Measurements from ENCODE around the gene MAPK11.

Gene MAPK11

DNA sequence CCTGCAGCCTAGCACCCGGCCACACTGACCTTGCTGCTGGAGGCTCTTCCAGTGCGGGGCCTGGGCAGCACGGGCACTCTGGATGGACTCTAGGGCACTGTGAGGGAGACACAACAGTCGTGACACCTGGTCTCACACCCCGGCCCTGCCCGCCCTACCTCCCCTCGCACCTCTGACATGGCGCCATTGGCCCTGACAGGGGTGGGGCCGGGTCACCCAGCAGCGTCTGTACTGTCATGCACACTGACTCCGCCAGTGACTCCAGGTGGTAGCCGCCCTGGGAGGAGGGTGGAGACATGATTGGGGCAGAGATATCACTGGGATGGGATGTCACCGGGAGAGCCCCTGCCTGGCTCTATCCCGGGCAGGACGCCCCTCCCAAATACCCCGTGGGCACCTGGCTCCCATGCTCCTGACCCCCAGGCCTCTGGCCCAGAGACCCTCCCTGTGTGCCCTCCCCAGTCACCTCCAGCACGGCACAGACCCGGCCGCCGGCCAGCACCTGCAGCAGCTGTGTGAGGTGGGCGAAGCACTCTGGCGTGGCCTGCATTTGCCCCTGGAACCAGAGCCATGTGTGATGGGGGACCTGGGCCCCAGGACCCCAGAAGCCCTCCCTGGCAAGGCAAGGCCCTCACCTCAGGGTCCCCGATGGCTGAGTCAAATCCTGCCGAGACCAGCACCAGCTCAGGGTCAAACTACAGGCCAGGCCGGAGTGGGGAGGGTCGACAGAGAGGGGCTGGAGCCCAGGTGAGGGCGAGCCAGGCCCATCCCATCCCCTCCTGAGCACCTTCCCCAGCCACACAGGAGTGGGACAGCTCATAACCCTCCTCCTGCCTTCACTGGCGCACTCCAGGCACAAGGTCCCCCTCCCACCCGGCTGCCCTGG lies 21.7 kb downstream of the MAPK11 start:
- no peak for DNase-seq (ENCODE audit: low spot score)

- DNase-seq (ENCODE audit: low spot score) = no peak
Measured at GRCh38 chr22:50247748-50248147, 22.4 kb downstream of the MAPK11 start.

GRCh38 chr22:50246242-50247175 lies 23.7 kb downstream of the MAPK11 start:
- no peak for DNase-seq (ENCODE audit: low spot score)

GRCh38 chr22:50245214-50246072 lies 24.7 kb downstream of the MAPK11 start:
- no peak for DNase-seq (ENCODE audit: low spot score)

- peak; percentile 96 for DNase-seq (ENCODE audit: low spot score)
Measured at GRCh38 chr22:50244420-50245213, 25.6 kb downstream of the MAPK11 start, which contains the start of gene TUBGCP6. Gene TUBGCP6, minus strand, starts transcription at chr22:50245023. Its CDS starts 564 bp downstream, at chr22:50244459.

GRCh38 chr22:50243685-50244419 lies 26.3 kb downstream of the MAPK11 start:
- no peak for DNase-seq (ENCODE audit: low spot score)

DNA sequence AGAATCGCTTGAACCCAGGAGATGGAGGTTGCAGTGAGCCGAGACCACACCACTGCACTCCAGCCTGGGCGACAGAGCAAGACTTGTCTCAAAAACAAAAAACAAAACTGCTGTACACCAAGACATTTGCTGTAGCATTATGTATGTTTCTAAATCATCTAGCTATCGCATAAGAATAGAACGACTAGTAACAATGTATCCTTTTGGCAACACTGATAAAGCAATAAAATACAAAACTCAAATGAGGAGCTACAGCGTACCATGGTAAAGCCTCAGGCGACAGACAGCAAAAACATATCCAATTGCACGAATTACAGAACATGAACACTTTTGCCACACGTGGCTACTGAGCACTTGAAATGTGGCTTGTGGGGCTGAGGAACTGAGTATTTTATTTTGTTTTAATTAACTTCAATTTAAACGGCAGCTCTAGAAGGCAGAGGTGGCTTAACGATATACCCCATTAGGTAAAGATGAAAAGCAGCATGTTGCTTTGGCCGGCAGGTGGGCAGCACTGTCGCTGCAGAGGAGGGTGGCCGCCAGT lies 27.7 kb downstream of the MAPK11 start:
- DNase-seq (ENCODE audit: low spot score) = no peak

DNA sequence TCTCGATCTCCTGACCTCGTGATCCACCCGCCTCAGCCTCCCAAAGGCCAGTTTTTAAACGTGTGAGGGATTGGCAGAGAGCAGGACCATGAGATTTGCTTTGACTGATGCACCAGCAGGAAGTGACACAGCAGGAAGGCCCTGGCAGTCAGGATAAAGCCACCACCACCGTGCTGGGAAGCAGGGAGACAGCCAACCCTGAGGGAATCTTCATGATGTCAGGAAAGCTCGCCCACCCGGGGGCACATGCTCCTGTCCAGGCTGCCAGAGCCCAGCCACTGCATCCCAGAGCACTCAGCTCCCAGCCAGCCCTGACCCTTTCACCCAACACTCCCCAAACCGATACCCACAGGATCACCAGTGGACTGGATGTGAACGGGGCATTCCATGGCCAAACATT lies 31.4 kb downstream of the MAPK11 start:
- no peak for DNase-seq (ENCODE audit: low spot score)

DNA sequence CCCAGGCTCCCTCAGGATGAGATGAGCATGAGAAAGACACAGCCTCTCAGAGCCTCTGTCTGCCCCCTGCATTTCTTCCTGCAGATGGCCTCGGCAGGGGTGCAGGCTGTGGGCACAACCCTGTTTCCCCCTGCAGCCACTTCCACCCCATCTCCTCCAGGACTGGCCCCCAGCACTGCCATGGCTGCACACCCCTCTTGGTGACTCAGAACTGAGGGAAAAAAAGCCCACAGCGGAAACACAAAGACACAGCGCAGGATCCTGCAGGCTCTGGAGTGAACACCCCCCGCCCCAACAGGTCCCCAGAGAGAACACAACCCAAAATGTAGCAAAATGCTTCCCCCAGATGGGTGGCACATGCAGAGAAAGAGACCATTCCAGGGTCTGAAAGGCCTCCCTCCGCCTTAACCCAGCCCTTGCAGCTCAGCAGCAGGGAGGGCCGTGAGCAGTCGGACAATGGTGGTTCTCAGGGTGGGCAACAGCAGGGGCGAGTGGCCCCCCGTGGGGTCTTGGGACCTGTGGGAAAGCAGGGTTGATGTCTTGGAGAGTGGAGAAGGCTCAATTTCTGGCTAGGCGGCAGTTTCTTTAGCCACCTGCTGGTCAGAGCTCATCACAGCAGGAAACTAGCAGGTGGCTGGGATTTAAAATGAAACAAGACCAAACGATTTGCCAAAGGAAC lies 33.3 kb downstream of the MAPK11 start:
- DNase-seq (ENCODE audit: low spot score) = no peak

- no peak for DNase-seq (ENCODE audit: low spot score)
Measured at GRCh38 chr22:50233223-50233622, 37.0 kb downstream of the MAPK11 start.

DNA sequence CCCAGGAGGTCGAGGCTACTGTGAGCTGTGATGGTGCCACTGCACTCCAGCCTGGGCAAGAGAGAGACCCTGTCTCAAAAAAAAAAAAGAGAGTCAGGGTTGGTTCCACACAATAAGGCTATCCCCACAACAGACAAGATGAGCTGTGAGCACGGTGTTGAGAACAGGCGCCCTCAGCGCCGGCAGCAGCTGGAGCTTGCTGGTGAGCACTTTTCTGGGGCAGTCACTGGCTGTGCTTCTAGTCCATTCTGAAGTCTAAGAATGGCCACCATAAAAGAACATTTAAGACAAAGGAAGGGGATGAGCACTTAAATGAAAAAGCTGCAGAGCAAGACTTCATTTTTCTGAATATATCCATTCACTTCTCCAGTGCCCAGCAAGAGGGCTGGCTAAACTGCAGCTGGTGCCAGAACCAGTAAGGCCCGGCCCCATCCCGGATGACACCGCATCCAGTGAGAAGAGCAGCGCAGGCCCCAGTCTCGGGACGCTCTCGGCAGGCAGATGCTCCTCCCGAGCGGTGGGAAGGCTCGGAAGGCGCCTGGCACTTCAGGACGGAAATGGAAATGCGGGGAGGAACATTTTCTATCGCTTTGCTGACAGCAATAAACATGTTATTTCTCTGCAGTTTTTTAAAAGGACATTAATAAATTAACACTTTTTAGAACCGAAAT lies 37.6 kb downstream of the MAPK11 start:
- DNase-seq (ENCODE audit: low spot score) = no peak

DNA sequence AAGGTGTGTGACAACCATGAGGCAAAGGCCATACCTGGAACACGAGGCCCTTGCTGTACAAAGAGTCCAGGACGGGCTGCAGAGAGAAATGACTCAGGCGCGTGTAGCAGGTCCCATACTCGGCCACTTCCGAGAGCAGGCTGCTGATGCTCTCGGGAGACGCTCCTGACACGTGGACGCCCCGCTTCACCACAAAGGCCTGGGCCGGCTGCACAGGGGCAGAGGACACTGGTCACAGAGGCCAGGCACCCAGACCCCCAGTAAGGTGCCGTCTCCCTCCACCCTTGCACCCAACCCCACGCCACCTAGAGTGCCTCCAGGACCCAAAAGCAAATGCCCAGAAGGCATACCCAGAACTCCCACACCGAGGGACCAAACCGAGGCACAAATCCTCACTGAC lies 40.8 kb downstream of the MAPK11 start:
- no peak for DNase-seq (ENCODE audit: low spot score)

DNA sequence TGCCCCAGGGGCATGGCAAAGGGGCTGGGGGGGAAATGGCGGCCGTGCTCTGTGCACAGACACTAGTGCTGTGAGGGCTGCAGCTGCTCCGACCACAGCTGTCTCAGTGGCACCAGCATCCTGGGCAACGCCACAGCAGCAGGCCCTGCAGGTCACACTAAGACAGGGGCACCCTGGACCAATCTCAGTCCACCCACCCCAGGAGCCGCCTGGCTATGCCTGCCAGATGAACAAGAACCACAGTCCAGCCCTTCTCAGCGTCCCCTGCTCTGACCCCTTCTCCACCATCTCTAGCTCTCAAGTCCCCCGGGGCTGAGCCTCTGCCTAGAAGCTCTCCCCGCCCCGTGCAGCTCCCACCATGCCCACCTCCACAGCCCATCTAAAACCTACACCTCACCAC lies 41.8 kb downstream of the MAPK11 start:
- DNase-seq (ENCODE audit: low spot score) = no peak

DNA sequence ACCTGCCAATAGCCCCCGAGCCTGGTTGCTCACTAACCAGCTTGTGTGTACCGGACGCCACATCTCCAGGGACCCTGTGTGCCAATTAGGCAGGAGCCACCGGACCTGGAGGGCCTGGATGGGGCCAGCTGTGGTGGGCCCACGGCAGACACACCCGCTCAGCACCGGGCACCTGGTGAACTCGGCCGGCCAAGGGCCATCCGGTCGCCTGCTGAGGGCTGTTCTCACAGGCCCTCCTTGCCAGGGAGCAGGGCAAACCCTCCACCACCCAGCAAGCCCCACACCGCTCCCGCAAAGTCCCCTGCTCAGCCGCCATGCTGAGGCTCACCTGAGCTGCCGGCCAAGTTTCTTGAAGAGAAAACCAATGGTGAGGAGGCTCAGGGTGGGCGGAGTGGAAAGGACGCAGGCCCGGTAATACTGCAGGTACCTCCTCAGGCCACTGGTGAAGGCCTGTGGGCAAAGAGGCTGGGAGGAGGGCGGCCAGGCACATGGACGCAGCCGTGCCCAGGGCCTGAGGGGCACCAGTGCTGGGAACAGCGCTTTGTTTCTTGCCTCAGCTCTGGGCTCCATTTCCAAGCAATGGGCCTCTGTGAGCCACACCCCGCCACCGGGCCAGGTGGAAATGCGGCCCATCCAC lies 42.5 kb downstream of the MAPK11 start:
- no peak for DNase-seq (ENCODE audit: low spot score)

GRCh38 chr22:50226875-50227165 lies 43.4 kb downstream of the MAPK11 start:
- DNase-seq (ENCODE audit: low spot score) = no peak

DNA sequence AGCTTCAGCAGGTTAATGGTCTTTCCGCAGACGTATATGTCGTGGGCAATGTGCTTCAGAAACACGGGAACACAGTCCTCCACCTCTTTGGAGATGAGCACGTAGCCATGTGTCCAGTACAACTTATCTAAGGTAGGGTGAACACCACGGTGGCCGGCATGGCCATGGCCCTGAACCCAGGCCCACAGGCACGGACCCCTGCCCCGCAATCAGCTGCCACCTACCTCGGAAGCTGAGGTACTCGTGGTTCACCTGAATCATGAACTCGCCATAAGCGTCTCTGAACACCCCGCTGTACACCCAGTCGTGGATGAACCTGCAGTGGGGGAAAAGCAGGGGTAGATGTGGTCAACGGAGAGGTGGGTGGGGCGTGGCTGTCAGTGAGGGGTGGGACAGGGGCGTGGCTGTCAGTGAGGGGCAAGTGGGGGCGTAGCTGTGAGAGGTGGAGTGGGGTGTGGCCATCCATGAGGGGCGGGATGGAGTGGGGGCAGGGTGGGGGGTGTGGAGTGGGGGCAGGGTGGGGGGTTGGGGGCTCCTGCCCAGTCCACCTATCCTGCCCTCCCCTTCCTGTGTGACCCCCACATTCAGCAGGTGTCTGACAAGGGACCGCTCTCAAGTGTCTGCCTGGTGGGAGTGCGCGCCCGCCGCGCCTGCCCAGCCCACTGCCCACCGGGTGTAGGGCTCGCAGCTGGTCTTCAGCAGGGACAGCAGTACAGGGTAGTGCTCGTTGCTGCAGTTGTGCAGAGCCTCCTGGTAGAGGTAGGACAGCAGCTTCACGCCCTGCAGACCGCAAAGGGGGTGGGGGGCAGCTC lies 43.9 kb downstream of the MAPK11 start:
- DNase-seq (ENCODE audit: low spot score) = no peak

DNA sequence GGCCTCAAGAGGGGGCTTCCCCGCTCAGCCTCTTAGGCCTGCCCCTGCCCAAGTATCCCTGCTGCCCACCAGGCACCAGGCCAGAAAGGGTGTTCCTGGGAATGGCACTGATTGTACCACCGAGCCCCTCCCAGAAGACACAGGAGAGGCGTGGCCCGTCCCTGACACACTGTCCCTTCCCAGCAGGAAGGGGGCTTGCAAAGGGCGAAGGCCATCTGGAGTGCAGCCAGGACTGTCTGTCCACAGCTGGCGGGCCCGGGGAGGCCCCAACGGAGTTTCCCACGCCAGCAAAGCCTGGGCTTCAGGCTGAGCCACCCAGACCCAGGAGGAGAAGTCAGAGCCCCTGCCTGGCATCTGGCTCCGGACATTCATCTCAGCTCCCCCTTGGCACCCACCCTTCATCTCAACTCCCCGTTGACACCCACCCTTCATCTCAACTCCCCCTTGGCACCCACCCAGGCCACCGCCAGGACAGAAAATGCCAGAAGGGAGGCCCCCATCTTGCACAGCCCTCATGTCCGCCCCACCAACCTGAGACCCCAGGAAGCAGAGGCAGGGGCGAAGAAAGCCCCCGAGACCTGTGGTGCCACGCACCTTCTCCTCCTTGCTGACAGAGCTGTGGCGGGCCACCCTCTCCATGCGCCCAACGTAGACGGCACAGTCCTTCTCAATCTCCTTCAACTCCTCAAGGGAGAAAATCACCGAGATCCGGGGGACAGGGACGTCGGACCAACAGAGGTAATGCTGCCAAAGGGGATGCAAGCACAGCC lies 44.8 kb downstream of the MAPK11 start:
- DNase-seq (ENCODE audit: low spot score) = no peak
